ENCODE measurements around the gene ZNF280A.

ZNF280A gene

DNA sequence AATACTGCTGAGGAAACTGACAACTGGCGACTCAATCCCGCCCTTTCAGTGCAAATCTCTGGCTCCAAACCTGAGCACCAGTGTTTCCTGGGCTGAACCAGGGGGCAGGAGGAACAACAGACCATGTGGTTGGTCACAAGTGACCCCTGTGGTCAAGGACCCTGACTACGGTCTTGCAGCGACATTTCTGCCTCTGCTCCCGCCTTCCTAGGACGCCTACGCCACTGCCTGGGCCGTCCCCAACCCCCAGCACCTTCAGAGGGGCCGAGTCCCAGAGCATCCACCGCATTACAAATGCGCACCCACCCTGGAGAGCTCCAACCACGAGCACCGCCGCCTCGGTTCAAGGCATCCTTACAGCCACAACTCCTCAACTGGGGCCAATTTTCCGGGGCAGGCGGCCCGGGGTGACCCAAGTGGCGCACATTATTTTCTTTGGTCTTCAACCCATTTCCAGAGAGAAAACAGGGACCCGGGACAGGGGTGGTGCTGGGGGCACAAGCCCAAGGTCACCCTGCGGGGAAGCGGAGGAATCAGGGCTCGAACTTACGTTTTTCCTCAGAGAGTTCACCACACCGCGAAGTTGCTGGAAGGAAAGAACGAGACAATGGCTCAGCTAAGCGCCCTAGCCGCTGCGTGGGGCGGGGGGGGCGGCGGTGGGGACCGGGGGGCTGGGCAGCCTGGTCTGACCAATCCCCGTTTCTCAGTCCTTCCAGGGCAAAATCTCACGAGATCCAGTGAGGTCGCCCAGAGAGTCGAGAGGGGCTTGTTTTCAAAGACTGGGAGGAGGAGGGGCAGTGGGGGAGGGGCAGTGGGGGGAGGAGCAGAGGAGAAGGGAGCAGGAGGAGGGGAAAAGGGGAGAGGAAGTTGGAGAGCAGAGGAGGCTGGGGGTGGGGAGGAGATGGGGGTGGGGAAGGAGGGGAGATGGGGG lies 37.2 kb upstream of the ZNF280A start:
- TF ChIP-seq CTCF (IDR thresholded peaks at IDR 0.05; ENCODE audit: borderline replicate concordance, insufficient read depth, low read depth, low read length) = no peak
- H3K4me3 ChIP-seq (ENCODE audit: low read depth, low read length) = no peak overlapping the region

GRCh38 chr22:22556578-22556977 lies 36.5 kb upstream of the ZNF280A start:
- no peak overlapping the region for H3K4me3 ChIP-seq (ENCODE audit: low read depth, low read length)
- TF ChIP-seq CTCF (IDR thresholded peaks at IDR 0.05; ENCODE audit: borderline replicate concordance, insufficient read depth, low read depth, low read length) = no peak

DNA sequence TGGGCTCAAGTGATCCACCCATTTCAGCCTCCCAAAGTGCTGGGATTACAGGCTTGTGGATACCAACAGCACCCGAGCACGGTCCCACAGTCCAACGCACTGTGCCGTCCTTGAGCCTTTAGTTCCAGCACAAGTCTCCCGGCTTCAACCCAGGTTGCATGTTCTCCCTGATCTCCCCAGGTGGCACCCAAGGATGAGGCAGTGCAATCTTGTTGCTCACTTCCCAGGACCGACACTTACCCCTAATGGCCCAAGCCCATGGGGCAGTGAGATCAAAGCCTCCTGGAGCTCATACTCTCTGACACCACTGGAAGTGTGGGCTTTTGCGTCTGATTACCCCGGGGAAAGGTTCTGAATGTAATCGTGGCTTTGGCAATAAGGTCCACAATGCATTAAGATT lies 35.5 kb upstream of the ZNF280A start:
- no peak for TF ChIP-seq CTCF (IDR thresholded peaks at IDR 0.05; ENCODE audit: borderline replicate concordance, insufficient read depth, low read depth, low read length)
- H3K4me3 ChIP-seq (ENCODE audit: low read depth, low read length) = no peak overlapping the region

- H3K4me3 ChIP-seq (ENCODE audit: low read depth, low read length) = no peak overlapping the region
- TF ChIP-seq CTCF (IDR thresholded peaks at IDR 0.05; ENCODE audit: borderline replicate concordance, insufficient read depth, low read depth, low read length) = no peak
Observed at GRCh38 chr22:22554587-22555284, 34.7 kb upstream of the ZNF280A start.

- TF ChIP-seq CTCF (IDR thresholded peaks at IDR 0.05; ENCODE audit: borderline replicate concordance, insufficient read depth, low read depth, low read length) = no peak
- H3K4me3 ChIP-seq (ENCODE audit: low read depth, low read length) = no peak overlapping the region
Observed at GRCh38 chr22:22553735-22554586, 33.9 kb upstream of the ZNF280A start.

DNA sequence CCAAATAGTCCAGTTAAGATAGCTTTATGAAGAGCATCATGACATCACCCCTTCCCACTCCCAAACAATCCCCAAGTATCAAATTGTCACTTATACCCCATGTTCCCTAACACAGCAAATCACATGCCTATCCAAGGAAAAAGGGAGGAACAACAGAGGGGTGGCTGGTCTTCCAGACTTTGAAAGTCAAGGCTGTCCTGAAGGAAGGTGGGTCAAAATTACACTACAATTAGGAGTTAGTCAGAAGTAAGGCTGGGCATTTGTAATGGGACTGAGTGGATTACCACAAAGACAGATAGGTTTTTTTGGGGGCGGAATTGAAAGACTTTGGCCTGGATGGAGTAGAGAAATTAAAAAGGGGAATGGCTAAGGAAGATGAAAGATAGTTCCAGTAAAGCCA lies 33.1 kb upstream of the ZNF280A start:
- H3K4me3 ChIP-seq (ENCODE audit: low read depth, low read length) = no peak overlapping the region
- no peak for TF ChIP-seq CTCF (IDR thresholded peaks at IDR 0.05; ENCODE audit: borderline replicate concordance, insufficient read depth, low read depth, low read length)
